ENCODE data around the gene ZNF396. TPM values are rescaled to one million over a fixed set of nuclear protein-coding genes. Genes with fewer than 3 reads are reported as not detected.
A peak's percentile ranks its signal among the peaks of the same experiment; 100 is the strongest.

Gene ZNF396
- total and polyA plus RNA-seq, 9 of the 15 experiments (the other 6 are each of a cell fraction or from before 2014, with no cell fraction given) = 0.73 to 2.3 (median 1.9) TPM

- no peak for TF ChIP-seq ZNF57 (CRISPR knock-in tag; IDR thresholded peaks at IDR 0.05)
- TF ChIP-seq ATF1 (CRISPR knock-in tag; IDR thresholded peaks at IDR 0.05) = no peak
- 0 out of 2 replicates have a peak, but pooled peaks have one; percentile 11 for TF ChIP-seq ATF1 (tag; IDR thresholded peaks at IDR 0.05)
- TF ChIP-seq U2AF1 (optimal IDR thresholded peaks at IDR 0.05; ENCODE audit: low read depth, low read length) = no peak
- TF ChIP-seq ARID1B (IDR thresholded peaks at IDR 0.05) = no peak; the same call in 1 of the 2 replicates
- TF ChIP-seq SREBF1 (IDR thresholded peaks at IDR 0.05; ENCODE audit: borderline replicate concordance, low read depth, low read length) = no peak
- no peak for TF ChIP-seq ZNF124 (CRISPR knock-in tag; IDR thresholded peaks at IDR 0.05)
- no peak for TF ChIP-seq ZKSCAN8 (CRISPR knock-in tag; IDR thresholded peaks at IDR 0.05)
- no peak for TF ChIP-seq FOXA1 (IDR thresholded peaks at IDR 0.05; ENCODE audit: borderline replicate concordance)
- TF ChIP-seq ZNF165 (CRISPR knock-in tag; IDR thresholded peaks at IDR 0.05; ENCODE audit: borderline replicate concordance) = no peak
- TF ChIP-seq ZNF431 (CRISPR knock-in tag; IDR thresholded peaks at IDR 0.05) = no peak
- no peak for TF ChIP-seq HNRNPK (IDR thresholded peaks at IDR 0.05; ENCODE audit: low read depth, low read length, poor library complexity, severe bottlenecking)
- TF ChIP-seq NFATC3 (IDR thresholded peaks at IDR 0.05) = no peak
- TF ChIP-seq MED1 (CRISPR knock-in tag; IDR thresholded peaks at IDR 0.05; ENCODE audit: borderline replicate concordance) = no peak
- TF ChIP-seq GTF3C2 (IDR thresholded peaks at IDR 0.05; ENCODE audit: borderline replicate concordance, extremely low read depth, insufficient read length) = no peak
- no peak for TF ChIP-seq STAG1 (CRISPR knock-in tag; IDR thresholded peaks at IDR 0.05; ENCODE audit: borderline replicate concordance)
- no peak for TF ChIP-seq PHB (CRISPR knock-in tag; IDR thresholded peaks at IDR 0.05)
- TF ChIP-seq CGGBP1 (CRISPR knock-in tag; IDR thresholded peaks at IDR 0.05) = no peak
- TF ChIP-seq TBP (optimal IDR thresholded peaks at IDR 0.05; ENCODE audit: low read depth, low read length) = peak; percentile 30
- no peak for TF ChIP-seq MEF2D (tag; conservative IDR thresholded peaks at IDR 0.05; ENCODE audit: low read depth)
- no peak for TF ChIP-seq ETS2 (tag; IDR thresholded peaks at IDR 0.05; ENCODE audit: borderline replicate concordance, poor library complexity, severe bottlenecking)
- peak; percentile 67 for TF ChIP-seq FIP1L1 (IDR thresholded peaks at IDR 0.05; ENCODE audit: low read depth, low read length, poor library complexity, severe bottlenecking)
These were observed at the start of gene ZNF396 (continued) for GRCh38 chr18:35376742-35377695.

All from K562 (cell line).